Kidney epithelial cell (primary cell): Measurements from ENCODE around the gene CCSAP. TPM values are rescaled to one million over a fixed set of nuclear protein-coding genes. Genes with fewer than 3 reads are reported as not detected.

ENCODE experiments used
- DNase-seq: peaks from one replicate; pipeline ENCODE4 v3.0.0-alpha.2; 2010; ENCODE audit warnings: low read depth
- H3K27me3 ChIP-seq: 2 replicates; pipeline ENCODE4 v1.6.0; 2011; ENCODE audit warnings: low read length; ENCODE audit not compliant: control insufficient read depth, insufficient read depth
- H3K36me3 ChIP-seq: 2 replicates; pipeline ENCODE4 v1.5.1; 2011; ENCODE audit warnings: low read length; ENCODE audit not compliant: control insufficient read depth, insufficient read depth
- H3K4me3 ChIP-seq: 2 replicates; pipeline ENCODE4 v1.5.1; 2011; ENCODE audit warnings: low read depth, mild to moderate bottlenecking, control low read depth, low read length
- total RNA-seq: library from RNA; depleted of rRNA; stranded (reverse); fragments of >200 nt; gene quantifications from 2 replicates; pipeline ENCODE4 v1.2.3, GENCODE V29; 2015
- TF ChIP-seq, protein P1 (sequence below): IDR thresholded peaks from 2 replicates; pipeline ENCODE4 v1.5.1; 2011; ENCODE audit warnings: mild to moderate bottlenecking, moderate library complexity, low read length, control low read depth, inconsistent platforms; ENCODE audit not compliant: insufficient read depth, poor library complexity, severe bottlenecking

Gene CCSAP
- total RNA-seq, 1 donor from 2014 or later: 3.0 TPM

DNA sequence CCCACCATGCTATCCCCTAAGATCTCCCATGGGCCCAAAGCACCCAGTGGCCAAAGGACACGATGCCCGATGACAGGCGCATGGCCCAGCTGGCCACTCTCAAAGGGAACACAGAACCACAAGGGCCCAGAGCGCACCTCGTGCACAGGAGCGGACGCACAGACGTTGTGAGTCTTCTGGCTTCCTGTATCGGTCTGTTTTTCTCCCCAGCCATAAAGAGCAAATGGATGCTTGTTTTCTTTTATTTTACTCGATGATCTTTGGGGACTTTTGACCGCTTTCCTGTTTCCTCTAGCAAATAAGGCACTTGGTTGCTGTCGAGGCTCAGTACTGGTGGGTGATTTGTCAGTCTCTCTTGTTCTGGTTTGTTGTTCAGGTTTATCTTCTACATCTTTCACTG, 16.2 kb downstream of the CCSAP start:
- Histone ChIP-seq H3K36me3 (no peaks in the 10 kb centered on the region), H3K27me3 (no peaks in the 10 kb centered on the region), H3K4me3 (no peak overlapping the region)
- DNase-seq: no peak
- TF ChIP-seq, protein P1, sequence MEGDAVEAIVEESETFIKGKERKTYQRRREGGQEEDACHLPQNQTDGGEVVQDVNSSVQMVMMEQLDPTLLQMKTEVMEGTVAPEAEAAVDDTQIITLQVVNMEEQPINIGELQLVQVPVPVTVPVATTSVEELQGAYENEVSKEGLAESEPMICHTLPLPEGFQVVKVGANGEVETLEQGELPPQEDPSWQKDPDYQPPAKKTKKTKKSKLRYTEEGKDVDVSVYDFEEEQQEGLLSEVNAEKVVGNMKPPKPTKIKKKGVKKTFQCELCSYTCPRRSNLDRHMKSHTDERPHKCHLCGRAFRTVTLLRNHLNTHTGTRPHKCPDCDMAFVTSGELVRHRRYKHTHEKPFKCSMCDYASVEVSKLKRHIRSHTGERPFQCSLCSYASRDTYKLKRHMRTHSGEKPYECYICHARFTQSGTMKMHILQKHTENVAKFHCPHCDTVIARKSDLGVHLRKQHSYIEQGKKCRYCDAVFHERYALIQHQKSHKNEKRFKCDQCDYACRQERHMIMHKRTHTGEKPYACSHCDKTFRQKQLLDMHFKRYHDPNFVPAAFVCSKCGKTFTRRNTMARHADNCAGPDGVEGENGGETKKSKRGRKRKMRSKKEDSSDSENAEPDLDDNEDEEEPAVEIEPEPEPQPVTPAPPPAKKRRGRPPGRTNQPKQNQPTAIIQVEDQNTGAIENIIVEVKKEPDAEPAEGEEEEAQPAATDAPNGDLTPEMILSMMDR: no peak

DNA sequence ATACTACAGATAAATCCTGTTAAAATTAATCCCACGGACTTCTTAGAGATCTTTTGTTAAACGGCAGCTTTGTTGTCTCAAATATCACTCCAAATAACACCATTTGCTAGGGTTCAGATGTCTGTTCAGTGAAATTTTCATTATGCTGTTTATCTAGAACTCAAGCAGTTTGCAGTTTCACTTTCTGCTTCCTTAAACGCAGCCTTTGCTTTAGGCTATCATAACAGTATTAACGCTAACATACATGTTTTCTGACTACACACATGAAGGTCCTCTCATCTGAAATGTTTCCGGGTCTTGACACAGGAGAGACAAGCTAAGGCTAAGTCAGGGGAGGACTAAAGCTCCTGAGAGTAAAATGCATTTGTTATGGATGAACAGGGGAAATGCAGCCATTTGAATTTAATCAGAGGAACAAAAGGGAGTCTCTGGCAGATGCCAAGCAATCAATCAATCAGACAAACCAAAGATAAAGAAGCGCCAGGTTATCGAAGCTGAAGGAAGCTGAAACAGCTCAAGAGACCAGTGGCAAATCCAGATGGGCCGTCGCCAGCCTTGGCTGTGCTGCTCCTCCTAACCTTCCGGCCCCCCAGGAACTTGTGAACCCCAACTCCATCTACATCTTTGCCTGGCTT, 16.9 kb downstream of the CCSAP start:
- TF ChIP-seq, protein P1: no peak
- Histone ChIP-seq H3K27me3 (no peaks in the 10 kb centered on the region), H3K36me3 (no peaks in the 10 kb centered on the region), H3K4me3 (no peak overlapping the region)
- DNase-seq: no peak

DNA sequence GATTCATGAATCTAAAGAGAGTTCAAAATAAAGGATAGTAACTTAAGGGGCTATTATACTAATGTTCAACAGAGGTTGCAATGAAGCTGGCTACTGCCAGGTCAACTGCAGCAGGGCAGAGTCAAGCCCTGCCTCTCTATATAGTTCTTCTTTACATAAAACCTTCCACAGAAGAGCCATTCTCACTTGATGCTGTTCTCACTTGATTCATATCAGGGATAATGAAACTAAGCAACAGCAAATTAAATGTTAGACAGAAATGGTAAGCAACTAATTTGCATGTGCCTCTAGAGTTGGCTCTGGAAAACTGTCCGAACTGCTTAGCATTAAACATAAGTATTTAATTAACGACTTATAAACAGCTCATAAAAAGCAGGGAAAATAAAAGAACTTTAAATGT, 17.4 kb downstream of the CCSAP start:
- H3K36me3 ChIP-seq: no peaks in the 10 kb centered on the region

DNA sequence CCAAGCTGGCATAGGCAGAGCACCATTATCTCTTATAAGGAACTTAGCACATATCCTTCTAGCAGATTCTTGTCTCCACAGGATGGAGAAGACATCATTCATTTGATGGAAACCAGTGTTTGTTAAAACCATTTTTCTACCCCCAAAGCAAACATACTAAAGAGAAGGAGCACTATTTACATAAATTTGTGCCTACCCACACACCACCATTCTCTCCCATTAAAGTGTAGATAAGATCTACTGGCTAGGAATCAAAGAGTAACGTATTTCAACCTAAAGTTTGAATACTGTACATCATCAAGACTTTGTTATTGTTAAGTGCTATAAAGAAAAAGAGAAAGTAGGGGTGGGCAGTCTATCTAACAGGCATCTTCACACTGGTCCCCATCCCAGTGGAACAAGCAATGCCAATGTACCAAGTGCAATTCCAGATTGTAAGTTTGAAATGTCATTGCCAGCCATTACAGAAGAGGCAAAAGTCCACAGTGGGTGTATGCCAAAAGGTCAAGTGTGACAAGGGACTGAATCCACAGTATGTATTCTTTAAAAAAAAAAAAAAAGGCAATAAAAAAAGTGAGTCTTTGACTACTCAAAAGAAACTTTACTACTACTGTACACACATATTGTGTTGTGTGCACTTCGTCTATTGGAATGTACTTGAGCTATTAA, 18.8 kb downstream of the CCSAP start:
- no peak overlapping the region for H3K4me3 ChIP-seq
- no peaks in the 10 kb centered on the region for H3K27me3 ChIP-seq
- no peaks in the 10 kb centered on the region for H3K36me3 ChIP-seq
- TF ChIP-seq, protein P1: no peak
- DNase-seq: no peak

More for the DNA sequence above, 17.4 kb downstream of the CCSAP start:
- no peaks in the 10 kb centered on the region for H3K27me3 ChIP-seq
- TF ChIP-seq, protein P1: no peak
- DNase-seq: no peak
- H3K4me3 ChIP-seq: no peak overlapping the region

DNA sequence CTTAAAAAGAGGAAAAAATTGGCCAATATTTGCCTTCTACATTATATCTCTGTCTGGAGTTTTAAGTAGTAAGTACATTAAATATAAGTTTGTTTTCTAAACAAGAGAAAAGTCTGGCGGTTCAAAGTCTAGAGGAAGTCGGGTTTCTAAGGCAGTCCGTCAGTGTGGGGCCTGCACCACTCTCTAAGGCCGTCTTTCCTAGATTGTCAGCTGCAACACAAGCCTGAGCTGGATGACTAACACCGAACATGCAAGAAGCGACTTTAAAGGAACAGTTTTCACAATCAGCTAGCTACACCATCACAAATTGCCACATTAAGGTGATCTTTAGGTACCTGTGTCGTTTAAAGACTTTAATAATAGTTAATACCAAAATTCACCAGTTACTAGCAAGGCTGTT, 19.6 kb downstream of the CCSAP start:
- DNase-seq: no peak
- no peak overlapping the region for H3K4me3 ChIP-seq
- no peaks in the 10 kb centered on the region for H3K36me3 ChIP-seq
- TF ChIP-seq, protein P1: no peak
- no peaks in the 10 kb centered on the region for H3K27me3 ChIP-seq
